Spleen (tissue), 7 donors: ENCODE data around the gene ZNF620.

Experiments
- CTCF ChIP-seq, 11 experiments: fragments of 200-600 bp in 7 of 11; fragments of 450-650 bp in 4 of 11; sonication (generic) in 4 of 11; IDR thresholded peaks in 8 of 11; conservative IDR thresholded peaks in 3 of 11; 1 replicate in 7 of 11; 2 replicates in 4 of 11; pipeline versions ENCODE4 v1.4.0 to v1.8.0; 2016 to 2021; ENCODE audit warnings: antibody characterized with exemption in 11 of 11, inconsistent platforms in 4 of 11, mild to moderate bottlenecking in 1 of 11
- POLR2A ChIP-seq, 3 donors: fragments of 450-650 bp; IDR thresholded peaks; one replicate each; pipeline ENCODE4 v1.5.1; 2017; ENCODE audit warnings: antibody characterized with exemption in 3 of 3, mild to moderate bottlenecking in 1 of 3
- donor health status: DM: no; HTN: no; CAD: no; lungs with moderate emphysema.
- donor health status: DM: no; HTN: no; CAD: no.
- donor health status: DM: no; HTN: no; CAD: no.

- TF ChIP-seq POLR2A (IDR thresholded peaks at IDR 0.05) (no peak), CTCF (IDR thresholded peaks at IDR 0.05 in 8 of 11, conservative IDR thresholded peaks at IDR 0.05 in 3 of 11) (no peak)
Observed at GRCh38 chr3:40511031-40511718, 5.3 kb downstream of the ZNF620 start.
